Measurements from ENCODE around the gene CEBPE. TPM values are rescaled to one million over a fixed set of nuclear protein-coding genes. Genes with fewer than 3 reads are reported as not detected.

CEBPE gene
- total RNA-seq, 1 donor, result 0.21 TPM

DNA sequence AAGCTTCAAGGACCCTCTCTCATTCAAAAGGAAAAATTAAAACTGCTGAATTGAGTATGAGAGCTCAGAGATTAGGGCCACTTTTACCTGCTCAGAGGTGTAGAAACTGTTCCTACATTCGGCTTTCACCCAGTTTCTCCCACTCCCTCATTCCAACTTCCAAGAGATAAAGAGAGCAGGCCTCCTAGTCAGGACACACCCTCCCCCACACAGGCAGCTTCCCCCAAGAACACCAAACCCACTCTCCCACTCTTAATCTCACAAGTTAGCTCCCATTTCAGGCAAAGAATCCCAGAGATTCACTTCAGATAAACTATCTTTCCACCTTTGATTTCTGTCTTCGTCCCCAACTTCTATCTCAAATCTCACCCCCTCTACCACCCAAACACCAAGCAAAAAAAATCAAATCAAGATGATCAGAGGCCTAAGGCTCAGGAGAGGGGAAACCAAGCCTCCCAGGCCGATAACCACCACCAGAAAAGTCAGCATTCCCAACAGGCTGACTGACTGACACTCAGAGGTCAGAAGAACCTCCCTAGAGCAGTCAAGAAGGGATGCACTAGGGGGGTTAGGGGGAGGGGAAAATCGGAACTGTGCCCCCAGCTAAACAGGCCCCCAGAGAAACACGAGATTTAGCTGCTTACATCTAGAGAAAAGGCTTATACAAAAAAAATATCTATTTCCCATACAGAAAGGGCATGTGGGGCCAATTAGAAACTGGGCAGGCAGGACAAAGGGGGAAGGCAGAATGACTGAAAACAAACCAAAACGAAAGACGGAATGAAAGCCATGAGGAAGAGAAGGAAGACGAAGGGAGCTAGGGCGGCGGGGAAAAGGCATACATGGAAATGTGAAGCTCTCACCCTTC lies 48.6 kb downstream of the CEBPE start:
- peak overlapping the region; percentile 58 for H3K4me3 ChIP-seq (ENCODE audit: low read length)
- H3K9me3 ChIP-seq (ENCODE audit: low read depth, low read length), result no peaks in the 10 kb centered on the region
- no peaks in the 10 kb centered on the region for H3K27me3 ChIP-seq (ENCODE audit: insufficient read depth, low read length)
- H3K4me1 ChIP-seq (ENCODE audit: insufficient read depth, low read length), result peaks cover 38% of the 10 kb centered on the region

DNA sequence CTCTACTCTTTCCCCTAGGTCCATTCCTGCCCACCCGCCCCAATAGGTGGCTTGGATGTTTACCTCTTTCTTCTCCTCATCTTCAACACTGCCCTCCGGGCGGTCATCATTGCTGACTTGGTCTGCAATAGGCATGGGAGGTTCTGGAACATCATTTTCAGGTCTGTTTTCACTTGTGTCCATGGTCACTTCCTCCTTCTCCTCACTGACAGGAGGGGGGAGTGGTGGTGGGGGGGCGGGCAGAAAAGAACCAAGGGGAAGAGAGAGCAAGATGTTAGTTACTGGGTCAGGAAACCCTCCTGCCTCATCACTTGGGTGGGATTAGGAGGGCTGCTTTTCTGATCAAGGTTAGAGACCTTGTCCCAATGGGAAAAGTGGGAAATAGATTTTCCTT lies 49.6 kb downstream of the CEBPE start:
- Histone ChIP-seq H3K9me3 (ENCODE audit: low read depth, low read length) (no peaks in the 10 kb centered on the region), H3K27me3 (ENCODE audit: insufficient read depth, low read length) (no peaks in the 10 kb centered on the region), H3K4me3 (ENCODE audit: low read length) (no peak overlapping the region), H3K4me1 (ENCODE audit: insufficient read depth, low read length) (peaks cover 38% of the 10 kb centered on the region)

GRCh38 chr14:23068789-23069412 lies 50.2 kb downstream of the CEBPE start:
- Histone ChIP-seq H3K27me3 (ENCODE audit: insufficient read depth, low read length) (no peaks in the 10 kb centered on the region), H3K4me1 (ENCODE audit: insufficient read depth, low read length) (peaks cover 38% of the 10 kb centered on the region), H3K4me3 (ENCODE audit: low read length) (no peak overlapping the region), H3K9me3 (ENCODE audit: low read depth, low read length) (no peaks in the 10 kb centered on the region)

DNA sequence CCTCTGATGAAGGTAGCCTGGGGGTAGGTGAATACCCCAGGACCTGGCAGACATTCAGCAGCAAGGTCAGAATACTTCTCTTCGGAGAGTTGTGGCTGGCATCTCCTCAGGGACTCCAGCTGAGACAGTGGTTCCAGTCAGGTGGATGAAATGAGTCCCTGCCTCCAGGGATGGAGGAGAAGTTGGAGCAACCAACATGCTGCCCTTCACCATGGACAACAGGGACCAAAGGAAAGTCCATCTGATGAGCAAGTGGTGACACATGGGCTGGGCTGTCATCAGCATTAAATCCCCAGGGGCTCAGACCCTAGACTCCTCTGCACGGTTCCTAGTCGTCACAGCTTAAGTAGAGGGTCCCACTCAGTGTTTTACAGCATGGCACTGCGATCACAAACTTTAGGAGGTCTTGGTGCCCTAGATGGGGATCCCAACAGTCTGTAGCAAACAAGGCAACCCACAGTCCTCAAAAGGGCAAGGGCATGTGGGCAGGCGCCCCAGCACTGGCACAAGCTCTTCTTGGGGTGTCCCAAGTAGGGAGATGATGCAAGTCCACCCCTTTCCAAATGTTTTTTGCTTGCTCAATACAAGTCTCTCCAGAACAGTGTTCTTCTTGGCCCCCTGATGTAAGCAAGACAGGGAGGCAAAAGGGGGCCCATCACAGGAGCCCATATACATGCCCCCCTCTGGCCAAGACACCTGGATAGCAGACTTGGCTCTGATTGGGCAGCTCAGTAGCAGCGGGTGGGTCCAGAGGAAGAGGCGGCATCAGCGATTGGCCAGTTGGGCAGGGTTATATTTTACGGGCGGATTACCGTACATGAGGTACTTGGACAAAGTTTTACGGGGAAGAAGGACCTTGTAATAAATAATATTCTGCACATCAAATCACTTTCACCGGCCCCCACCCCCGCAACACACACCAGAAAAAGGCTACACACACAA lies 50.9 kb downstream of the CEBPE start:
- H3K9me3 ChIP-seq (ENCODE audit: low read depth, low read length), result no peaks in the 10 kb centered on the region
- no peaks in the 10 kb centered on the region for H3K27me3 ChIP-seq (ENCODE audit: insufficient read depth, low read length)
- no peak overlapping the region for H3K4me3 ChIP-seq (ENCODE audit: low read length)
- peaks cover 38% of the 10 kb centered on the region for H3K4me1 ChIP-seq (ENCODE audit: insufficient read depth, low read length)

Other genes with a start within 250 kb of the CEBPE start
- 46.7 TPM for gene LRP10, start 247.5 kb downstream of the CEBPE start, total RNA-seq
- gene REM2, start 236.0 kb downstream of the CEBPE start, total RNA-seq, result 2.1 TPM
- gene RBM23, start 200.1 kb downstream of the CEBPE start, total RNA-seq, result 122 TPM
- gene PRMT5, start 189.9 kb downstream of the CEBPE start, total RNA-seq, result 8.2 TPM
- 41.2 TPM for gene HAUS4, start 162.2 kb downstream of the CEBPE start, total RNA-seq
- 0.21 TPM for gene AJUBA, start 136.7 kb downstream of the CEBPE start, total RNA-seq
- 6.9 TPM for gene C14orf93, start 109.1 kb downstream of the CEBPE start, total RNA-seq
- 13.2 TPM for gene PSMB5, start 84.4 kb downstream of the CEBPE start, total RNA-seq
- not detected for gene PSMB11, start 77.0 kb downstream of the CEBPE start, total RNA-seq
- gene CDH24, start 61.7 kb downstream of the CEBPE start, total RNA-seq, result 0.63 TPM
- 123 TPM for gene ACIN1, start 24.1 kb downstream of the CEBPE start, total RNA-seq
- gene C14orf119, start 23.8 kb downstream of the CEBPE start, total RNA-seq, result 5.2 TPM
- not detected for gene CIROP, start 14.3 kb downstream of the CEBPE start, total RNA-seq
- 0.21 TPM for gene SLC7A8, start 64.4 kb upstream of the CEBPE start, total RNA-seq
- gene RNF212B, start 118.7 kb upstream of the CEBPE start, total RNA-seq, result 0.10 TPM
- 1.5 TPM for gene HOMEZ, start 166.9 kb upstream of the CEBPE start, total RNA-seq
- gene PPP1R3E, start 183.6 kb upstream of the CEBPE start, total RNA-seq, result 12.5 TPM
- 3.4 TPM for gene BCL2L2, start 187.6 kb upstream of the CEBPE start, total RNA-seq
- 51.0 TPM for gene PABPN1, start 202.2 kb upstream of the CEBPE start, total RNA-seq
- gene SLC22A17, start 233.6 kb upstream of the CEBPE start, total RNA-seq, result 5.6 TPM
- not detected for gene EFS, start 245.9 kb upstream of the CEBPE start, total RNA-seq

All from mononuclear cell (primary cell).